GM18526 (cell line): ENCODE results near the gene PPP1R15A.

Experiments used
- POLR2A ChIP-seq: IDR thresholded peaks from 3 replicates; pipeline ENCODE4 v1.6.1; 2011; ENCODE audit not compliant: insufficient read length; ENCODE audit errors: extremely low read depth

PPP1R15A gene

DNA sequence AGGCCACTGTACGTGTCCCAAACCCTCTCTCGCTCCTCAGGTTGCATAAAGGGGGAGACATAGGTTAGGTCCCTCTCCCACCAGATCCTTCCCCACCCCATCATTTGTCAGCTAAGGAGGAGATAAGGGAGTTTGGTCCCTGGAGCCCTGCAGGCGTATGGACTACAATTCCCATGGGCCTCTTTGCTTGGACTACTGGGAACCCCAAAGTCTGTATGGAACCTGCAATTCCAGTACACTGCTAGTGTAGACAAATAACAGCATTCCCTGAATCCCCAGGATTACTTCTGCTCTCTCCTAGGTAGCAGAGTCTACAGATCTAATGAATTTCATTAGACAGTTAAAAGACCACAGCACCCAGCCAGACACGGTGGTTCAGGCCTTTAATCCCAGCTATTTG, 19.9 kb upstream of the PPP1R15A start:
- TF ChIP-seq POLR2A, result no peak

- no peak for TF ChIP-seq POLR2A
These were observed 18.7 kb upstream of the PPP1R15A start for GRCh38 chr19:48853483-48853882.

GRCh38 chr19:48854103-48854502, 18.1 kb upstream of the PPP1R15A start:
- TF ChIP-seq POLR2A, result no peak

- no peak for TF ChIP-seq POLR2A
These were observed 15.3 kb upstream of the PPP1R15A start for GRCh38 chr19:48856921-48857320.

DNA sequence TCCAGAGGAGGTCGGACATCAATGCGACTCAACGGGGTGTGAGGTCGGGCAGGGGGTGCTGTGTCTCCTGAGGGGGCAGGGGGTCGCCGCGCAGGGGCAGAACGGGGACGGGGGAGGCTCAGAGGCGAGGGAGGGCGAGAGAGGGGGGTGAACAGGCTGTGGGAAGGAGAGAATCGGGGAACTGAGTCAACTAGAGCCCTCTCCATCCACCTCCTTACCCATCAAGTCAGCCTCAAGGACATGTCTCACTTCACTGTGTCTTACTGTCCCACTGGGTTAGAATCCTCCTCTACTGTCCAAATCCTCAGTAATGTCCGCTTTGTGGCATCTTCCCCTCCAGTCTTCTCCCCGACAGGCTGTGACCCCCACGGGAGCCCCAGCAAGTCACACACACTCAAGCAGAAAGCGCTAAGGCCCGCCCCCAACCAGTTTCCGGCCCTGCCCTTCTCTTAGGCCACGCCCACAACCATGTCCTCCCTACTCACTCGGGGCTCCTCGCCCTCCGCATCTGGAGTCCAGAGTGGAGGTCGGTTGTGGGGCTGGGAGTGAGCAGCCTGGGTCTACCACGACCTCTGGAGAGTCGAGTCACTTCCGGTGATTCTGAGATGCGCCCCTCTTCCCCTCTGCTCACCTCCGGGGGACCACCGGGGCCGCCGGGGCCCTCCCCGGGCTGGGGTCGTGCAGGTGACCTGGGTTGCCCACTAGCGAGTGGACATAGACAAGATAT, 13.1 kb upstream of the PPP1R15A start:
- TF ChIP-seq POLR2A, result peak; percentile 43

DNA sequence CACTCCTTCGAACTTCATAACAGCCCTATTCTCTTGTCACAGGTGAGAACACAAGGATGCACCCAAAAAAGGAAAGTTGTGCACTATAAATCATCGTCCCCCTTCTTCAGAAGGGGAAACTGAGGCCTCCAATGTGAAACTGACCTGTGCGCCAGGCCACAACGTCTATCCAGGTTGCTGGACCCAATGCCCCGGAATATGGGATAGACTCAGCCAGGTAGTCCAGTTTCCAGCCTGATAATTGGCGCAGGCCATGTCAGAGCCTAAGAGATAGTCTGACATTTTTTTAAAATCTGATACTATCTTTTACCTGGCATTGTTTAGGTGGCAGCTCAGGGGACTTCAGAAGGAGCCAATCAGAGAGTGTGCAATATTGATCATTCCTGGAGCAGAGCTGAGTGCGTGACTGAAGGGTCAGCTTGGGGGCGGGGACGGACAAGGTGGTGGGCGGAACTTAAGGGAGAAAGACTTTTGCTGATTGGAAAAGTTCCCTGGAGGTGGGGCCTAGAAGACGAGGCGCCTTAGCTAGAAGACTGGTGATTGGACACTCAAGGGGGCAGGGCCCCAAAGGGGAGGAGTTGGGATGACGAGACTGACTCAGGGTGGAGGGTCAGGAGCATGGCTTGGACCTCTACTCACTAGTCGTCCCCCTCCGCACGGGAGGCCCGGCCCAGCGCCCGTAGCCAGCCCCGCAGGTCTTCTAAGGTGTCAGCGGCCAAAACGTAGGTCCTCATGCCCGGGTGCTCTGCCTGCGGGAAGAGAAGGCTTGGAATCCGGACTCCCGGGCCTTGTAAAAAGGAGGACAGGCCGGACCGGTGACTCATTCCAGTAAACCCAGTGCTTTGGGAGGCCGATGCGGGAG, 12.3 kb upstream of the PPP1R15A start:
- TF ChIP-seq POLR2A, result no peak

- TF ChIP-seq POLR2A, result no peak
These were observed 10.9 kb upstream of the PPP1R15A start for GRCh38 chr19:48861313-48861712.

DNA sequence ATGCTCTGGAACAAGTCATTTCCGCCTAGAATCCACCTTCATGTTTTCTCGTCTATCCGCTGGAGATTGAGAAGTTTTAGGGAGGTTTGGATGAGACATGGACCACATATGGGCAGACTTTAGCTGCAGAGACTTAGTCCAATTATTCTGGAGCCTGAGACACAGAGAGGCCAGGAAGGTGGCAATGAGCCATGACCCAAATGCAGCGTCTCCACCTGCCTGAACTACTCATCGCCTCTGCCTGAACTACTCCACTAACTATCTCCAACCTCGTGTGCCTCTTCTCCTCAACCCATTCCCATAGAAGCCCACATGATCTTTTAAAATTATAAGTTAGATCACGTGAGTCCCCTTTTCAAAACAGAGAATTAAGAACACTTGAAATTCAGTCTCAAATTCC, 9.4 kb upstream of the PPP1R15A start:
- no peak for TF ChIP-seq POLR2A

GRCh38 chr19:48866692-48867091, 5.5 kb upstream of the PPP1R15A start:
- TF ChIP-seq POLR2A, result no peak

DNA sequence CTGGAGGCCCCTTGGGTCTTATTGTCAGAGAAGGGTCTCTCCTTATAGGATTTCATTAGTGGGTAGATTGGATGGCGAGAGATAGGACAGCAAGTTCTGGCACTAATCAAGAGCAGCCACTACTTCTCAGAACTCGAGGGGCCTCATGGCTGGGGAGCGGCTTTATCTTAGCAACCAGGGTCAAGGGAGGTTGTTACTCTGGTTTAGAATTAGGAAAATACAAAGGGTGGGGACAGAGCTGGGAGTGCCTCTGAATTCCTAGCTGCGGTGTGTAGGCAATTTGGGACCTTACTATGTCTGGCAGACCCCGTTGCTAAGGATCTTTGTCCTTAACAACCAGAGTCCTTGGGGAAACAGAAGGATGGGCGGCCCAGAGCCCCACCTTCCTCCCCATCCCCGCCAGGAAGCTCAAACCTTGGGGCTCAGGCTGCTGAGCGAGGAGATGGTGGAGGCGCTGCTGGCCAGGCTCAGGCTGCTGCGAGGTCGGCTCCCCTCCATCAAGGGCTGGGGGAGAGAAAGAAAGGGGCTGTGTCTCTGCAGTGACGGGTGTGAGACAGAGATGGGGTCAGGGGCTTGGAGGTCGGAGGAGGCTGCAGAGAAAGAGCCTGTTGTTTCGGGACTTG, 5.0 kb upstream of the PPP1R15A start:
- TF ChIP-seq POLR2A, result no peak

DNA sequence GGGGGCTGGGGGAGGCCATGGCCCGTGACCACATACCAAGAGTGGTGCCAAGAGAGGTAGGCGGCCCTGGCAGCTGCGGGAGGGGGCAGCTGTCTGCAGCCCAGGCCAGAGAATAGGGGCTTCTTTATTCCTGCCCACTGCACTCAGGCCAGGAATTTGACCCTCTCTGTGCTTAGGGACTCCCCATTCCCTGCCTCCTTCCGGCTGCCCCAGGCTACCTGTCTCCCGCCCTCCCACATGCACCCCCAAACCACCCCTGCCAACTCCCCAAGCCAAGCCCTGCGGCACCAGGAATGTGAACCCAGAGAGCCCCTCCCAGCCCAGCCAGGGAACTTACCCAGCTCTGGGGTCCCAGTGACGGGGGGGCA, 4.5 kb upstream of the PPP1R15A start:
- no peak for TF ChIP-seq POLR2A

DNA sequence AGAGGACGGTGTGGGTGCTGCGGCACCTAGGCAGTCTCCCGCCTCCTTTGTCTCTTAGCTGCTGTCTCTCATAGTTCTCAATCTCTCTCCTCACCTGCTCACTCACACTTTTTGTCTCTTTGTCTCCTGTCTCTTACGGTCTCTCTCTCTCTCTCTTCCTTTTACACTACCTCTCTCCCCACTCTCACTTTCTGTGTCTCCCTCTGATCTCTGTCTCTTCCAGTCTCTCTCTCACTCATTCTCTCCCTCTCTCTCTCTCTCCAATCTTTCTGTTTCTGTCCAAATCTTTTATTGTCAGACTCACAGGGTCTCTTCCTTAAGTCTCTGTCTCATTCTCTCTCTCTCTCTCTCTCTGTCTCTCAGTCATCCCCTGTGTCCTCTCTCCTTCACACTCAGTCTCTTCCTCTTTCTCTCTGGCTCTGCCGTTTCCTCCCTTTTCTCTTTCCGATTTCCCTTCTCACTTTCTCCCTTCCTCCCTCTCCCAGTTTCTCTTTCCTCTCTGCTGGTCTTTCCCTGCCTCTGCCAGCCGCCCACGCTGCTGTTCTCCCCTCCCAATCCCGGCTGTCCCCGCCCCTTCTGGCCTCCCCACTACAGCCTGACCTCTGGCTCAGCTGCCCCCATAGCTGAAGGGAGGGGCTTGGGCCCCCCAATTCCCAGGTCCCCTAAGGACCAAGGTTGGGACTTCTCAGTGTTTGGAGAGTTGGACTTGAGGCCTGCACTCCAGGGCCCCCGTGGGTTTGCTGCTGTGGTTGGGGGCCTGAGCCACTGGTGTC, 3.9 kb upstream of the PPP1R15A start, which contains the start of gene PLEKHA4:
TSS of gene PLEKHA4 (minus strand) at position 504 of the 773 bp plus-strand sequence. CDS start 997 bp downstream, outside the sequence.
- TF ChIP-seq POLR2A, result no peak

DNA sequence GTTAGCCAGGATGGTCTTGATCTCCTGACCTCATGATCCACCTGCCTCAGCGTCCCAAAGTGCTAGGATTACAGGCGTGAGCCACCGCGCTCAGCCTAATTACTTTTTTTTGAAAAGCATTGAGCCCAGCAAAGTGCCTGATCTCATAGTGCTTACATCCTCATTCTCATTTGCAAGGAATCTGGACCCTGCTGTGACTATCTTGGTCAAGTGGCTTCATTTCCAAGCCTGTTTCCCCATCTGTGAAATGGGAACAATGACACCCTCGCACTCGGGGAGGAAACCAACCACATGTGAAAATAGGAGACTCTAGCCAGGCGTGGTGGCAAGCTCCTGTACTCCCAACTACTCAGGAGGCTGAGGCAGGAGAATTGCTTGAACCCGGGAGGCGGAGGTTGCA, 2.2 kb upstream of the PPP1R15A start:
- no peak for TF ChIP-seq POLR2A

- TF ChIP-seq POLR2A, result no peak
These were observed 759 bp downstream of the PPP1R15A start for GRCh38 chr19:48872884-48873475.
